Neural cell (in vitro differentiated cells): ENCODE data around the gene PIM3. TPM values are rescaled to one million over a fixed set of nuclear protein-coding genes. Genes with fewer than 3 reads are reported as not detected.

Experiments used
- H2AFZ ChIP-seq: fragments of 200-600, 300-800 bp; sonication (generic), shearing (Covaris generic); 2 replicates; pipeline ENCODE4 v1.6.0; 2014; ENCODE audit warnings: low read depth, mild to moderate bottlenecking, antibody characterized with exemption, low read length, moderate library complexity
- H3F3A ChIP-seq: fragments of 200-600 bp; shearing (Covaris generic); 2 replicates; pipeline ENCODE4 v1.6.1; 2016; ENCODE audit warnings: mild to moderate bottlenecking, moderate library complexity, mixed read lengths, antibody characterized with exemption, low read length; ENCODE audit not compliant: insufficient read depth, poor library complexity, severe bottlenecking
- H3K27ac ChIP-seq: fragments of 200-600, 300-800 bp; sonication (generic), shearing (Covaris generic); 2 replicates; pipeline ENCODE4 v1.5.1; 2014; ENCODE audit warnings: mild to moderate bottlenecking, low read length, moderate library complexity
- H3K27me3 ChIP-seq: fragments of 300-800, 200-600 bp; sonication (generic), shearing (Covaris generic); 2 replicates; pipeline ENCODE4 v1.6.0; 2014; ENCODE audit warnings: mild to moderate bottlenecking, low read depth, low read length, moderate library complexity; ENCODE audit not compliant: insufficient read depth
- H3K36me3 ChIP-seq: fragments of 300-800, 200-600 bp; sonication (generic), shearing (Covaris generic); 2 replicates; pipeline ENCODE4 v1.5.1; 2014; ENCODE audit warnings: mild to moderate bottlenecking, antibody characterized with exemption, low read length, moderate library complexity; ENCODE audit not compliant: insufficient read depth
- H3K4me2 ChIP-seq: fragments of 300-800, 200-600 bp; sonication (generic), shearing (Covaris generic); 2 replicates; pipeline ENCODE4 v1.6.0; 2014; ENCODE audit warnings: mild to moderate bottlenecking, low read length
- H3K4me3 ChIP-seq: fragments of 300-800, 200-600 bp; sonication (generic), shearing (Covaris generic); 2 replicates; pipeline ENCODE4 v1.5.1; 2014; ENCODE audit warnings: mild to moderate bottlenecking, low read length, moderate library complexity
- H3K79me2 ChIP-seq: fragments of 200-600 bp; shearing (Covaris generic); replicated peaks from 2 replicates; pipeline ENCODE4 v1.6.0; 2014; ENCODE audit warnings: mild to moderate bottlenecking, low read length, moderate library complexity; ENCODE audit not compliant: insufficient read depth
- H3K9ac ChIP-seq: fragments of 300-800, 200-600 bp; sonication (generic), shearing (Covaris generic); 2 replicates; pipeline ENCODE4 v1.6.1; 2016; ENCODE audit warnings: mild to moderate bottlenecking, low read length, mixed read lengths
- H3K9me2 ChIP-seq: fragments of 200-600 bp; shearing (Covaris generic); 2 replicates; pipeline ENCODE4 v1.6.1; 2016; ENCODE audit warnings: mild to moderate bottlenecking, low read length, mixed read lengths; ENCODE audit not compliant: insufficient read depth
- H3K9me3 ChIP-seq: fragments of 200-600, 300-800 bp; sonication (generic), shearing (Covaris generic); 2 replicates; pipeline ENCODE4 v1.6.1; 2016; ENCODE audit warnings: mild to moderate bottlenecking, mixed run types, low read length, moderate library complexity, mixed read lengths
- H4K20me1 ChIP-seq: fragments of 200-600 bp; shearing (Covaris generic); 2 replicates; pipeline ENCODE4 v1.6.1; 2016; ENCODE audit warnings: mild to moderate bottlenecking, mixed run types; ENCODE audit not compliant: insufficient read depth
- CTCF ChIP-seq: fragments of 450-650 bp; IDR thresholded peaks from 2 replicates; pipeline ENCODE4 v1.5.1; 2014; ENCODE audit warnings: antibody characterized with exemption, mild to moderate bottlenecking, moderate library complexity; ENCODE audit not compliant: poor library complexity, severe bottlenecking
- EP300 ChIP-seq: fragments of 450-650 bp; conservative IDR thresholded peaks from 2 replicates; pipeline ENCODE4 v1.6.1; 2014; ENCODE audit warnings: antibody characterized with exemption, mild to moderate bottlenecking, moderate library complexity; ENCODE audit not compliant: poor library complexity, severe bottlenecking
- EZH2 ChIP-seq: fragments of 200-600, 300-800 bp; shearing (Covaris generic), sonication (generic); IDR thresholded peaks from 2 replicates; pipeline ENCODE4 v1.6.1; 2014; ENCODE audit warnings: antibody characterized with exemption, low read length, borderline replicate concordance, mild to moderate bottlenecking; ENCODE audit not compliant: insufficient read depth, poor library complexity, severe bottlenecking
- MXI1 ChIP-seq: fragments of 450-650 bp; conservative IDR thresholded peaks from 2 replicates; pipeline ENCODE4 v1.6.1; 2014; ENCODE audit warnings: antibody characterized with exemption, mild to moderate bottlenecking; ENCODE audit not compliant: poor library complexity, severe bottlenecking
- POLR2AphosphoS5 ChIP-seq: IDR thresholded peaks from 2 replicates; pipeline ENCODE4 v1.6.1; 2012
- RAD21 ChIP-seq: fragments of 450-650 bp; conservative IDR thresholded peaks from 2 replicates; pipeline ENCODE4 v1.6.1; 2014; ENCODE audit warnings: antibody characterized with exemption, mild to moderate bottlenecking, moderate library complexity
- REST ChIP-seq: IDR thresholded peaks from 2 replicates; pipeline ENCODE4 v1.6.1; 2012; ENCODE audit warnings: borderline replicate concordance
- SMC3 ChIP-seq: fragments of 450-650 bp; conservative IDR thresholded peaks from 2 replicates; pipeline ENCODE4 v1.6.1; 2014; ENCODE audit warnings: antibody characterized with exemption, mild to moderate bottlenecking, moderate library complexity; ENCODE audit not compliant: poor library complexity
- TAF1 ChIP-seq: IDR thresholded peaks from 2 replicates; pipeline ENCODE4 v1.6.1; 2012; ENCODE audit warnings: low read depth
- polyA plus RNA-seq: library from polyadenylated mRNA; depleted of rRNA; stranded (reverse); fragments of >200 nt; gene quantifications from 2 replicates; pipeline ENCODE4 v1.2.3, GENCODE V29; 2014

PIM3 gene
- polyA plus RNA-seq, 1 donor from 2014 or later, result 28.7 TPM

DNA sequence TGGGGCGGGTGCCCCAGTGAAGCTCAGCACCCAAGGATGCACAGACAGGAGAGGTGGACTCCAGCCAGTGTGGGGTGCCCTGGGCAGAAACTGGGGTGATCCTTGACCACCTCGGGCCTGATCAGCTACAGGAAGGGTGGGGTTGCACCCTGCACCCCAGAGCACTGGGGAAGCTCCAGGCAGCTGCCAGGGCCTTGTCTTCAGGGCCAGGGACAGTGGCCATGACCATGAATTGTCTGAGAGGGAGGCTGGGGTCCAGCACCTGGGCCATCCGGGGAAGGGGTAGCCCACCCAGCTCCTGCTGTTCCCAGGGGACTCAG, 34.4 kb downstream of the PIM3 start:
- Histone ChIP-seq H3K4me3 (no peak overlapping the region), H3K9me2 (no peaks in the 10 kb centered on the region), H3K27me3 (peaks cover 3% of the 10 kb centered on the region), H3K4me2 (no peak overlapping the region), H3K9ac (no peak overlapping the region), H3F3A (no peaks in the 10 kb centered on the region), H4K20me1 (no peaks in the 10 kb centered on the region), H3K36me3 (no peaks in the 10 kb centered on the region), H2AFZ (no peak overlapping the region), H3K79me2 (no peaks in the 10 kb centered on the region), H3K9me3 (no peaks in the 10 kb centered on the region), H3K27ac (no peak overlapping the region)
- TF ChIP-seq EP300 (no peak), REST (no peak), SMC3 (no peak), EZH2 (no peak), POLR2AphosphoS5 (no peak), TAF1 (no peak), RAD21 (no peak), CTCF (no peak), MXI1 (no peak)

GRCh38 chr22:49995361-49996118, 35.0 kb downstream of the PIM3 start:
- H2AFZ ChIP-seq, result no peak overlapping the region
- no peaks in the 10 kb centered on the region for H4K20me1 ChIP-seq
- H3K79me2 ChIP-seq, result no peaks in the 10 kb centered on the region
- no peak overlapping the region for H3K9ac ChIP-seq
- H3F3A ChIP-seq, result no peaks in the 10 kb centered on the region
- no peaks in the 10 kb centered on the region for H3K9me2 ChIP-seq
- no peak overlapping the region for H3K4me3 ChIP-seq
- no peak overlapping the region for H3K4me2 ChIP-seq
- no peak overlapping the region for H3K27ac ChIP-seq
- peaks cover 9% of the 10 kb centered on the region for H3K27me3 ChIP-seq
- TF ChIP-seq SMC3, result no peak
- no peak for TF ChIP-seq TAF1
- TF ChIP-seq EZH2, result no peak
- TF ChIP-seq REST, result no peak
- TF ChIP-seq EP300, result no peak
- TF ChIP-seq CTCF, result no peak
- no peak for TF ChIP-seq POLR2AphosphoS5
- no peak for TF ChIP-seq RAD21
- no peak for TF ChIP-seq MXI1
- H3K36me3 ChIP-seq, result no peaks in the 10 kb centered on the region
- no peaks in the 10 kb centered on the region for H3K9me3 ChIP-seq
